Keratinocyte (primary cell): ENCODE data around the gene KIAA0930. TPM values are rescaled to one million over a fixed set of nuclear protein-coding genes. Genes with fewer than 3 reads are reported as not detected.

Source experiments
- DNase-seq: peaks from one replicate; pipeline ENCODE4 v3.0.0-alpha.2; 2011; ENCODE audit warnings: low read depth, missing footprints, low spot score
- FAIRE-seq: peaks from 2 replicates; lab custom pipeline; 2011; peaks lifted over from hg19 to GRCh38; lab: Jason Lieb, UNC
- H2AFZ ChIP-seq: 2 replicates; pipeline ENCODE4 v1.6.0; 2012; ENCODE audit warnings: low read length, control low read depth, inconsistent platforms; ENCODE audit not compliant: control insufficient read depth
- H3K27ac ChIP-seq: 2 replicates; pipeline ENCODE4 v1.5.1; 2011; ENCODE audit warnings: low read length; ENCODE audit not compliant: control insufficient read depth, insufficient read depth
- H3K27me3 ChIP-seq: 3 replicates; pipeline ENCODE4 v1.6.0; 2011; ENCODE audit warnings: low read length; ENCODE audit not compliant: control insufficient read depth, insufficient read depth; ENCODE audit errors: extremely low read depth
- H3K36me3 ChIP-seq, 2 experiments: 2 replicates in 1 of 2; 3 replicates in 1 of 2; pipeline ENCODE4 v1.5.1; 2011; ENCODE audit warnings: low read length in 2 of 2, mild to moderate bottlenecking in 1 of 2; ENCODE audit not compliant: control insufficient read depth in 2 of 2, insufficient read depth in 2 of 2; ENCODE audit errors: extremely low read depth in 1 of 2
- H3K4me1 ChIP-seq: 3 replicates; pipeline ENCODE4 v1.5.1; 2011; ENCODE audit warnings: low read length; ENCODE audit not compliant: control insufficient read depth, insufficient read depth; ENCODE audit errors: extremely low read depth
- H3K4me2 ChIP-seq: 3 replicates; pipeline ENCODE4 v1.6.0; 2011; ENCODE audit warnings: low read depth, low read length; ENCODE audit not compliant: control insufficient read depth, insufficient read depth; ENCODE audit errors: extremely low read depth
- H3K4me3 ChIP-seq, 3 experiments: fragments of 200-600 bp in 1 of 3; sonication (generic) in 1 of 3; 2 replicates in 2 of 3; 3 replicates in 1 of 3; pipeline ENCODE4 v1.5.1; 2011 to 2016; ENCODE audit warnings: low read length in 3 of 3, mild to moderate bottlenecking in 3 of 3, control low read depth in 2 of 3, inconsistent platforms in 1 of 3, low read depth in 1 of 3, mixed read lengths in 1 of 3, mixed run types in 1 of 3, moderate library complexity in 1 of 3; ENCODE audit not compliant: control insufficient read depth in 2 of 3, insufficient read depth in 2 of 3; ENCODE audit errors: extremely low read depth in 1 of 3
- H3K79me2 ChIP-seq: 2 replicates; pipeline ENCODE4 v1.6.0; 2012; ENCODE audit warnings: low read length; ENCODE audit not compliant: control insufficient read depth, insufficient read depth
- H3K9ac ChIP-seq: 3 replicates; pipeline ENCODE4 v1.6.0; 2011; ENCODE audit warnings: low read length; ENCODE audit not compliant: control insufficient read depth, insufficient read depth; ENCODE audit errors: extremely low read depth
- H3K9me1 ChIP-seq: 3 replicates; pipeline ENCODE4 v1.6.0; 2011; ENCODE audit warnings: low read length; ENCODE audit not compliant: control insufficient read depth, insufficient read depth; ENCODE audit errors: extremely low read depth
- H3K9me3 ChIP-seq: 2 replicates; pipeline ENCODE4 v1.5.1; 2012; ENCODE audit warnings: low read depth, low read length; ENCODE audit not compliant: control insufficient read depth
- H4K20me1 ChIP-seq: 3 replicates; pipeline ENCODE4 v1.6.0; 2011; ENCODE audit warnings: low read length; ENCODE audit not compliant: control insufficient read depth, insufficient read depth; ENCODE audit errors: extremely low read depth
- EZH2 ChIP-seq: IDR thresholded peaks from one replicate; pipeline ENCODE4 v1.6.1; 2012; ENCODE audit warnings: inconsistent platforms, mild to moderate bottlenecking, low read length, moderate library complexity
- dilution Hi-C: fragments of 300-500 bp; cut with MboI; formaldehyde crosslinking; loops from one replicate; pipeline ENCODE4 v1.7.0; 2020; ENCODE audit warnings: low sequenced_read_pairs; ENCODE audit not compliant: extremely low pct_ligation_motif_present
- polyA plus RNA-seq, 5 experiments: library from polyadenylated mRNA; depleted of rRNA in 3 of 5; stranded (reverse) in 3 of 5; stranded (forward) in 1 of 5; unstranded in 1 of 5; fragments of >200 nt; gene quantifications; 1 replicate in 1 of 5; 2 replicates in 3 of 5; 3 replicates in 1 of 5; pipeline versions ENCODE4 v1.2.1 to v1.2.3, GENCODE V29; 2011 to 2012; ENCODE audit warnings: missing spikeins in 2 of 5, low read depth in 1 of 5, low replicate concordance in 1 of 5
- TF ChIP-seq, protein P1 (sequence below), 3 experiments: IDR thresholded peaks in 1 of 3; conservative IDR thresholded peaks in 1 of 3; optimal IDR thresholded peaks in 1 of 3; 2 replicates in 2 of 3; 3 replicates in 1 of 3; pipeline versions ENCODE3 to v1.5.1; 2011; ENCODE audit warnings: low read length in 3 of 3, mild to moderate bottlenecking in 3 of 3, moderate library complexity in 2 of 3, control low read depth in 1 of 3, inconsistent platforms in 1 of 3; ENCODE audit not compliant: insufficient read depth in 2 of 3; ENCODE audit errors: extremely low read depth in 1 of 3

KIAA0930 gene
- polyA plus RNA-seq, 1 donor (not counting 4 experiments of a cell fraction or from before 2014, with no cell fraction given) = 115 TPM

DNA sequence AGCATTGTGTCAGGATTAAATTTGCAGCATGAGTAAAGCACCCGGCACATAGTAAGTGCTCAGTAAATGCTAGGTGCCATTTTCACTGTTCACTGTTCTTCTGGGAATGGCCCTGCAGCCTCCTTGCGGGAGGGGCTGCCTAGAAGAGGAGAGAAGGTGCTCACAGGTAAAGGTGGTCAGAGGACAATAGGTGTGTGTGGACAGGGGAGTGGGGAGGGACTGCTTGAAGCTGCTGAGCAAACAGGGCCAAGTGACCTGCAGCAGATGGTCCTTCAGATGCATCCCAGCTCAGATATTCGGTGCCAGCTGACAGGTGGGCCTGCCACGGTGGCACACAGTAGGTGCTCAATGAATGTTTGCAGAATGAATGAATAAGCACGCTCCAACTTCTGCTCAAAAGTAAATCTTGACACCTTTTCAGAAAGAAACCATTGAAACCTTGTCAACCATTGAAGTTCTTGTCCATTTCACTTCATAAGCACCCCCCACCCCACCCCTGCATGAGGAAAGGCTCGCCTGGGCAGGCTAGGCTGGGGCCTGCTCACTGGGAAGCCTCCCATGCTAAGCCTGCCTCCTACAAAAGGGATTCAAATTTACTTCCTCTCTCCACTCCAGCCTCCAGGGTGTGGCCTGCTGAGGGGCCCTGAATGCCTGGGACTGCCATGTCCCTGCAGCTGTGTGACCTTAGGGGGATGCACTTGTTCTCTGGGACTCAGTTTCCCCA is 1.6 kb downstream of the KIAA0930 start:
- dilution Hi-C loops = no loop called here
- Histone ChIP-seq H3K79me2 (peaks cover 62% of the 10 kb centered on the region), H3K9me3 (no peaks in the 10 kb centered on the region), H3K36me3 (peaks cover 29 to 34% of the 10 kb centered on the region in 2 experiments), H3K9me1 (no peaks in the 10 kb centered on the region), H3K9ac (peak overlapping the region; percentile 84), H3K4me2 (peak overlapping the region; percentile 72), H3K27me3 (no peaks in the 10 kb centered on the region), H3K4me3 (peak overlapping the region; percentile 86 to 92 (median 87)), H2AFZ (no peak overlapping the region), H3K27ac (peak overlapping the region; percentile 71), H4K20me1 (peaks cover 12% of the 10 kb centered on the region), H3K4me1 (peaks cover 24% of the 10 kb centered on the region)
- no peak for TF ChIP-seq EZH2
- TF ChIP-seq, protein P1, sequence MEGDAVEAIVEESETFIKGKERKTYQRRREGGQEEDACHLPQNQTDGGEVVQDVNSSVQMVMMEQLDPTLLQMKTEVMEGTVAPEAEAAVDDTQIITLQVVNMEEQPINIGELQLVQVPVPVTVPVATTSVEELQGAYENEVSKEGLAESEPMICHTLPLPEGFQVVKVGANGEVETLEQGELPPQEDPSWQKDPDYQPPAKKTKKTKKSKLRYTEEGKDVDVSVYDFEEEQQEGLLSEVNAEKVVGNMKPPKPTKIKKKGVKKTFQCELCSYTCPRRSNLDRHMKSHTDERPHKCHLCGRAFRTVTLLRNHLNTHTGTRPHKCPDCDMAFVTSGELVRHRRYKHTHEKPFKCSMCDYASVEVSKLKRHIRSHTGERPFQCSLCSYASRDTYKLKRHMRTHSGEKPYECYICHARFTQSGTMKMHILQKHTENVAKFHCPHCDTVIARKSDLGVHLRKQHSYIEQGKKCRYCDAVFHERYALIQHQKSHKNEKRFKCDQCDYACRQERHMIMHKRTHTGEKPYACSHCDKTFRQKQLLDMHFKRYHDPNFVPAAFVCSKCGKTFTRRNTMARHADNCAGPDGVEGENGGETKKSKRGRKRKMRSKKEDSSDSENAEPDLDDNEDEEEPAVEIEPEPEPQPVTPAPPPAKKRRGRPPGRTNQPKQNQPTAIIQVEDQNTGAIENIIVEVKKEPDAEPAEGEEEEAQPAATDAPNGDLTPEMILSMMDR (optimal IDR thresholded peaks at IDR 0.05 in 1 of 3, IDR thresholded peaks at IDR 0.05 in 1 of 3, conservative IDR thresholded peaks at IDR 0.05 in 1 of 3; ENCODE audit: extremely low read depth in 1 of 3, insufficient read depth in 2 of 3, low read length in 3 of 3) = no peak
- DNase-seq (no peak), FAIRE-seq (peak; percentile 48)

DNA sequence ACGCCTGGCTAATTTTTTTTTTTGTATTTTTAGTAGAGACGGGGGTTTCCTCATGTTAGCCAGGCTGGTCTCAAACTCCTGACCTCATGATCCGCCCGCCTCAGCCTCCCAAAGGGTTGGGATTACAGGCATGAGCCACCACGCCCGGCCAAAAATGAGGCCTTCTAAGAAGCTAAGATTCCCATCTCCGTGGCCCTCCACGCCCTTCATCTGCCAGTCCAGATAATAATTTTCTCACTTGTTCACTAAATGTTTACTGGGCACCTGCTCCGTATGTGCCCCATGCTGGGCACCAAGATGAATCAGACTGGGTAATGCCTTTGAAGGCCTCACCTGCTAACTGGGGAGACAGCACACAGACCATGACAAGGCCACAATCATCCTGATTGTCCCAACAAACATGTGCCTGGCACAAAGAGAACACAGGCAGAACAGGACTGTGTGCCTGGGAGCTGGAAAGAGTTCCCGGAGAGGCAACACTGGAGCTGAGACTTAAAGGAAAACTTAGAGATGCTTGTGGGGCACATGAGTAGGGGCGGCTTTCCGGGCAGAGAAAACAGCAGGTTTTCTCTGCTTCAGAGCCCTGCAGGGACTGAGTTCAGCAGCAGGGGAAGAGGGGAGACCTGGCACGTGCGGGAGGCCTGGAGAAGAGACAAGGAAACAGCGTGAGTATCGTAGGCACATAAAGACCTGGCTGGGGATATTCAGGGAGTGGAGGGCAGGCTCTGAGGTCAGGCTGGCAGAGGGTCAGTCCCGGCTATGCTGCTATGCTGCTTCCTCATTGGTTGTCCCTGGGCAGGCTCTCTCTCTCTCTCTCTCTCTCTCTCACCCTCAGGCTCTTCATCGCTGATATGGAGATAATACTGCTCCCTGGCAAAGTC is 2.4 kb downstream of the KIAA0930 start:
- Histone ChIP-seq H3K79me2 (peaks cover 70% of the 10 kb centered on the region), H4K20me1 (peaks cover 12% of the 10 kb centered on the region), H3K9ac (no peak overlapping the region), H3K27me3 (no peaks in the 10 kb centered on the region), H3K4me1 (peaks cover 24% of the 10 kb centered on the region), H3K9me1 (no peaks in the 10 kb centered on the region), H3K9me3 (no peaks in the 10 kb centered on the region), H3K4me2 (no peak overlapping the region), H2AFZ (no peak overlapping the region), H3K27ac (no peak overlapping the region), H3K4me3 (no peak overlapping the region), H3K36me3 (peaks cover 32 to 38% of the 10 kb centered on the region in 2 experiments)
- FAIRE-seq (no peak), DNase-seq (no peak)
- TF ChIP-seq, protein P1 (optimal IDR thresholded peaks at IDR 0.05 in 1 of 3, IDR thresholded peaks at IDR 0.05 in 1 of 3, conservative IDR thresholded peaks at IDR 0.05 in 1 of 3; ENCODE audit: extremely low read depth in 1 of 3, insufficient read depth in 2 of 3, low read length in 3 of 3) = no peak
- no peak for TF ChIP-seq EZH2
- dilution Hi-C loops = no loop called here
